Caco-2 (cell line): ENCODE results near the gene PPM1F. TPM values are rescaled to one million over a fixed set of nuclear protein-coding genes. Genes with fewer than 3 reads are reported as not detected.

Experiments
- BruUV-seq: library from RNA; stranded (reverse); fragments of 400-500 nt; replicated peaks from 2 replicates; lab custom pipeline; 2021; lab: Mats Ljungman, UMichigan
- CTCF ChIA-PET: fragments of 300-600 bp; sonication (Branson Sonifier 250); formaldehyde crosslinking; loops from one replicate; lab custom pipeline; 2022; ENCODE audit warnings: antibody characterized with exemption; lab: Charles Lee
- POLR2A ChIA-PET: fragments of 300-600 bp; sonication (Branson Sonifier 250); formaldehyde crosslinking; loops from one replicate; lab custom pipeline; 2022; ENCODE audit warnings: antibody characterized with exemption; lab: Charles Lee
- DNase-seq, 2 experiments: peaks; one replicate each; pipeline versions ENCODE4 v3.0.0 to v3.0.0-alpha.2; 2020 to 2022
- H3K27me3 ChIP-seq: replicated peaks from 2 replicates; pipeline ENCODE4 v1.6.0; 2011; ENCODE audit warnings: low read length; ENCODE audit not compliant: control insufficient read depth, insufficient read depth
- H3K36me3 ChIP-seq: 2 replicates; pipeline ENCODE4 v1.5.1; 2011; ENCODE audit warnings: low read length; ENCODE audit not compliant: control insufficient read depth, insufficient read depth
- H3K4me1 ChIP-seq: fragments of 250-450 bp; sonication (Bioruptor Pico); 2 replicates; pipeline ENCODE4 v1.5.1; 2020; ENCODE audit warnings: mild to moderate bottlenecking
- H3K4me3 ChIP-seq: 2 replicates; pipeline ENCODE4 v1.5.1; 2011; ENCODE audit warnings: low read depth, mild to moderate bottlenecking, control low read depth, low read length
- H3K9me3 ChIP-seq: fragments of 250-450 bp; sonication (Bioruptor Pico); 2 replicates; pipeline ENCODE4 v1.5.1; 2020; ENCODE audit warnings: mild to moderate bottlenecking, moderate library complexity
- H3K27ac Mint-ChIP-seq: one replicate; pipeline ENCODE4 v1.8.0; 2022; ENCODE audit warnings: mixed read lengths; ENCODE audit not compliant: unreplicated experiment
- H3K27me3 Mint-ChIP-seq: one replicate; pipeline ENCODE4 v1.8.0; 2022; ENCODE audit warnings: mixed read lengths; ENCODE audit not compliant: insufficient read depth, unreplicated experiment
- H3K36me3 Mint-ChIP-seq: one replicate; pipeline ENCODE4 v1.8.0; 2022; ENCODE audit warnings: mild to moderate bottlenecking, mixed read lengths; ENCODE audit not compliant: insufficient read depth, unreplicated experiment
- H3K4me1 Mint-ChIP-seq: one replicate; pipeline ENCODE4 v1.8.0; 2022; ENCODE audit warnings: low read depth, mixed read lengths; ENCODE audit not compliant: unreplicated experiment
- H3K4me3 Mint-ChIP-seq: one replicate; pipeline ENCODE4 v1.8.0; 2022; ENCODE audit warnings: mild to moderate bottlenecking, moderate library complexity, mixed read lengths; ENCODE audit not compliant: unreplicated experiment
- H3K9me3 Mint-ChIP-seq: one replicate; pipeline ENCODE4 v1.8.0; 2022; ENCODE audit warnings: mixed read lengths; ENCODE audit not compliant: unreplicated experiment
- intact Hi-C: fragments of 100-400 bp; cut with micrococcal nuclease; formaldehyde crosslinking; loops from one replicate; pipeline ENCODE4 v1.10.0; 2022; ENCODE audit not compliant: unreplicated experiment
- total RNA-seq: library from RNA; stranded (reverse); gene quantifications from 2 replicates; pipeline ENCODE4 v1.2.3, GENCODE V29; 2022
- TF ChIP-seq, protein P1 (sequence below), 2 experiments: fragments of 200-600 bp in 1 of 2; IDR thresholded peaks; 1 replicate in 1 of 2; 2 replicates in 1 of 2; pipeline versions ENCODE4 v1.5.1 to v1.8.0; 2011 to 2022; ENCODE audit warnings: antibody characterized with exemption in 1 of 2, control low read depth in 1 of 2, inconsistent platforms in 1 of 2, low read depth in 1 of 2, low read length in 1 of 2, mild to moderate bottlenecking in 1 of 2, moderate library complexity in 1 of 2; ENCODE audit not compliant: insufficient read depth in 1 of 2, severe bottlenecking in 1 of 2, unreplicated experiment in 1 of 2

The PPM1F gene
- total RNA-seq, 1 experiment from 2014 or later: 25.8 TPM

DNA sequence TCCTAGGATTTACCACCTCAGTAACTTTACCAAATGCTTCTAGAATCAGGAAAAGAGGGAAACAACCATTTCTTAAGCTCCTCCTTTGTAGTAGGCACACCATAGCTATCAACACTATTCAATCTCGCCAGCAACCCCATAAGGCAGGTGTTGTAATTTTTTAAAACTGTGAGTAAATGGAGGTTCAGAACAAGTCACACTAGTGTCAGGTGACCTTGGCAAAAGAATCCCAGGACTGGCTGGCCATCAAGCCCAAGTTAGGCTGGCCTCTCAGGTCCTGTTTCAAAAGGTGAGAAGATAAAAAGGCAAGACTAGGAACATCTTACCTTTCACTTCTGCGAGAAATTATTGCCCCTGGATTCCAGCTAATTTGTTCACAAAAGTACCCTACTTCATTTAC is 29.2 kb upstream of the PPM1F start:
- CTCF ChIA-PET: interaction anchor here (1.1 to 1.8 kb wide), 2 partner anchors 9 to 30 kb away, joined by 3 to 6 read pairs; partner anchors contain the start of gene PPM1F
- Histone ChIP-seq H3K4me3 (peak overlapping the region; percentile 81), H3K27me3 (no peaks in the 10 kb centered on the region), H3K4me1 (peaks cover 4% of the 10 kb centered on the region; the same call in 1 of the 2 replicates), H3K36me3 (no peaks in the 10 kb centered on the region), H3K9me3 (no peaks in the 10 kb centered on the region)
- no peaks in the 10 kb centered on the region for H3K4me1 Mint-ChIP-seq
- POLR2A ChIA-PET: interaction anchor here (0.6 to 1.9 kb wide), 2 partner anchors 10 to 34 kb away, joined by 4 to 6 read pairs; no protein-coding TSS in a partner anchor
- H3K36me3 Mint-ChIP-seq: no peaks in the 10 kb centered on the region
- DNase-seq: no peak
- peak overlapping the region; percentile 82 for H3K4me3 Mint-ChIP-seq
- H3K9me3 Mint-ChIP-seq: no peaks in the 10 kb centered on the region
- intact Hi-C loops: no loop called here
- no peaks in the 10 kb centered on the region for H3K27me3 Mint-ChIP-seq
- TF ChIP-seq, protein P1, sequence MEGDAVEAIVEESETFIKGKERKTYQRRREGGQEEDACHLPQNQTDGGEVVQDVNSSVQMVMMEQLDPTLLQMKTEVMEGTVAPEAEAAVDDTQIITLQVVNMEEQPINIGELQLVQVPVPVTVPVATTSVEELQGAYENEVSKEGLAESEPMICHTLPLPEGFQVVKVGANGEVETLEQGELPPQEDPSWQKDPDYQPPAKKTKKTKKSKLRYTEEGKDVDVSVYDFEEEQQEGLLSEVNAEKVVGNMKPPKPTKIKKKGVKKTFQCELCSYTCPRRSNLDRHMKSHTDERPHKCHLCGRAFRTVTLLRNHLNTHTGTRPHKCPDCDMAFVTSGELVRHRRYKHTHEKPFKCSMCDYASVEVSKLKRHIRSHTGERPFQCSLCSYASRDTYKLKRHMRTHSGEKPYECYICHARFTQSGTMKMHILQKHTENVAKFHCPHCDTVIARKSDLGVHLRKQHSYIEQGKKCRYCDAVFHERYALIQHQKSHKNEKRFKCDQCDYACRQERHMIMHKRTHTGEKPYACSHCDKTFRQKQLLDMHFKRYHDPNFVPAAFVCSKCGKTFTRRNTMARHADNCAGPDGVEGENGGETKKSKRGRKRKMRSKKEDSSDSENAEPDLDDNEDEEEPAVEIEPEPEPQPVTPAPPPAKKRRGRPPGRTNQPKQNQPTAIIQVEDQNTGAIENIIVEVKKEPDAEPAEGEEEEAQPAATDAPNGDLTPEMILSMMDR (IDR thresholded peaks at IDR 0.05; ENCODE audit: insufficient read depth in 1 of 2, low read depth in 1 of 2, low read length in 1 of 2, severe bottlenecking in 1 of 2, unreplicated experiment in 1 of 2): no peak
- H3K27ac Mint-ChIP-seq: peak overlapping the region; percentile 82
- no TSS peak for BruUV-seq

DNA sequence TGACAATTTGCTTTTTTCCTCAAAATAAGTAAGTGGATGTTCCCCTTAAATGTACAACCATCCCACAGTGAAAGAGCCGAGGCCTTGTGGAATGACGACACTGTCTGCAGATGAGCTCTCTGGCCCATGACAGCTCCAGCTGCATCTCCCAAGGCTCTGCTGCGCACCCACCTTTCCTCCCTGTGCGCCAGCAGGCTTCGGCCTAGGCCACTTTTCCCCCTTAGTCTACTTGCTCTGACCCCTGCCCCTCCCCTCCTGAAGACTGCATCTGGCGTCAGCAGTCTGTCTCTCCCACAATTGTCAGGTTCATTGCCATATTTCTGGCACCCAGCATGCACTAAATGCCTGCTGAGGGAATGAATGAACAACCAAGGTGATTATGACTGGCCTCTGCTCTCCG is 27.9 kb upstream of the PPM1F start:
- CTCF ChIA-PET: interaction anchor here (0.7 kb wide), 1 partner anchor 8 kb away, joined by 3 read pairs; no protein-coding TSS in a partner anchor
- Mint-ChIP-seq H3K9me3 (no peaks in the 10 kb centered on the region), H3K36me3 (no peaks in the 10 kb centered on the region)

DNA sequence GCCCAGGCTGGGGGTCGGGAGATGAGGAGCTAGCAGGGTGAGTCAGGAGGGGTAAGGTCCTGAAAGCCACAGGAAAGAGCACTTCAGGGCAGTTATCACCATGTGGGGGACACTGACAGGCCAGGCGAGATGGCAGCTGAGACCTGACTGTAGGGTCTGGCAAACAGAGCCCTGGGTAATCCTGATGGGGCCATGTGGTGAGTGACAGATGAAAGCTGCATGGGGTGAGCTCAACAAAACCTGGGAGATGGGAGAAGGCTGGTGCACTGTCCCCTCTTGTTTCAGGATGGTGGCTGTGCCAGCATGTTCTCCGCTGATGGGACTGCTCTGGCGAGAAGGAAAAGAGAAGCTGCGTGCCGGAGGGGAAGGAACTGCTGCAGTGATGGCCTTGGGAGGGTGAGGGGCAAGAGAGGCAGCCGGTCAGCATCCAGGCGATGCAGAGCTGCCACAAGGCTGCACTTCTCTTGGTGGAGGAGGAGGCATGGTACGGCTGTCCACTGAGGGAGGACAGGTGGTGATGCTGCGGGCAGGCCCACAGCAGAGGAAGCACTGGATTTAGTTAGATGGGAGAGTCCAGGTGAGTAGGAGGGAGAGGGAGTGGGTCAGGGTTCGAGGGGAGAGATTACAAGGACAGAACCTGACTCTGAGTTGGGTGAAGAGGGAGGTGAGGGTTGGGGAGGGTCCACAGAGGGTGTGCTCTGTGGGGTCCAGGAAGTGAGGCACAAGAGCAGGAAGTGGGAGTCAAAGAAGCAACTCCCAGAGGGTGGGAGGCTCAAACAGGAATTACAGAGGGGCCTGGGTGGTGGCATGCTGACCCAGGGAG is 26.1 kb upstream of the PPM1F start:
- TF ChIP-seq, protein P1 (IDR thresholded peaks at IDR 0.05; ENCODE audit: insufficient read depth in 1 of 2, low read depth in 1 of 2, low read length in 1 of 2, severe bottlenecking in 1 of 2, unreplicated experiment in 1 of 2): no peak
- Mint-ChIP-seq H3K27ac (no peak overlapping the region), H3K4me3 (no peak overlapping the region), H3K27me3 (no peaks in the 10 kb centered on the region), H3K9me3 (no peaks in the 10 kb centered on the region), H3K4me1 (no peaks in the 10 kb centered on the region), H3K36me3 (peaks cover 8% of the 10 kb centered on the region)
- Histone ChIP-seq H3K4me3 (no peak overlapping the region), H3K4me1 (peaks cover 4% of the 10 kb centered on the region; the same call in 1 of the 2 replicates), H3K9me3 (no peaks in the 10 kb centered on the region), H3K36me3 (no peaks in the 10 kb centered on the region), H3K27me3 (no peaks in the 10 kb centered on the region)
- ChIA-PET CTCF (interaction anchor here (0.7 kb wide), 1 partner anchor 41 kb away, joined by 3 read pairs; no protein-coding TSS in a partner anchor), POLR2A (no interaction called here)
- intact Hi-C loops: no loop called here
- BruUV-seq: no TSS peak
- no peak for DNase-seq

More for the DNA sequence above, 27.9 kb upstream of the PPM1F start:
- H3K36me3 ChIP-seq: no peaks in the 10 kb centered on the region
- intact Hi-C loops: no loop called here
- Mint-ChIP-seq H3K27ac (no peak overlapping the region), H3K4me3 (no peak overlapping the region), H3K27me3 (no peaks in the 10 kb centered on the region), H3K4me1 (no peaks in the 10 kb centered on the region)
- no peak overlapping the region for H3K4me3 ChIP-seq
- no peak for DNase-seq
- H3K4me1 ChIP-seq: peaks cover 4% of the 10 kb centered on the region; the same call in 1 of the 2 replicates
- H3K27me3 ChIP-seq: no peaks in the 10 kb centered on the region
- POLR2A ChIA-PET: no interaction called here
- no peaks in the 10 kb centered on the region for H3K9me3 ChIP-seq
- BruUV-seq: no TSS peak
- TF ChIP-seq, protein P1 (IDR thresholded peaks at IDR 0.05; ENCODE audit: insufficient read depth in 1 of 2, low read depth in 1 of 2, low read length in 1 of 2, severe bottlenecking in 1 of 2, unreplicated experiment in 1 of 2): no peak
